Ishikawa (cell line): Measurements from ENCODE around the gene ASAP3.

Experiments used
- CEBPB ChIP-seq: IDR thresholded peaks from 2 replicates; pipeline ENCODE4 v1.6.1; 2012
- CREB1 ChIP-seq: IDR thresholded peaks from 2 replicates; pipeline ENCODE4 v1.6.1; 2012; ENCODE audit warnings: low read depth
- EGR1 ChIP-seq: IDR thresholded peaks from 2 replicates; pipeline ENCODE4 v1.6.1; 2012
- EP300 ChIP-seq: IDR thresholded peaks from 2 replicates; pipeline ENCODE4 v1.6.1; 2012; ENCODE audit warnings: borderline replicate concordance
- FOXM1 ChIP-seq: IDR thresholded peaks from 2 replicates; pipeline ENCODE4 v1.6.1; 2012; ENCODE audit warnings: low read depth, borderline replicate concordance
- NFIC ChIP-seq: IDR thresholded peaks from 2 replicates; pipeline ENCODE4 v1.6.1; 2012
- RAD21 ChIP-seq: IDR thresholded peaks from 2 replicates; pipeline ENCODE4 v1.6.1; 2012; ENCODE audit warnings: low read depth
- TAF1 ChIP-seq: IDR thresholded peaks from 2 replicates; pipeline ENCODE4 v1.6.1; 2012; ENCODE audit warnings: low read depth, mild to moderate bottlenecking
- TCF12 ChIP-seq: IDR thresholded peaks from 2 replicates; pipeline ENCODE4 v1.6.1; 2012; ENCODE audit warnings: low read depth
- TEAD4 ChIP-seq: IDR thresholded peaks from 2 replicates; pipeline ENCODE4 v1.6.1; 2012
- YY1 ChIP-seq: IDR thresholded peaks from 2 replicates; pipeline ENCODE4 v1.6.1; 2012; ENCODE audit warnings: low read depth
- ZBTB7A ChIP-seq: IDR thresholded peaks from 2 replicates; pipeline ENCODE4 v1.6.1; 2012; ENCODE audit warnings: low read depth
- TF ChIP-seq, protein P1 (sequence below): IDR thresholded peaks from 2 replicates; pipeline ENCODE4 v1.6.1; 2012; ENCODE audit warnings: low read depth, mild to moderate bottlenecking
- TF ChIP-seq, protein P2 (sequence below): IDR thresholded peaks from 2 replicates; pipeline ENCODE4 v1.6.1; 2012
- TF ChIP-seq, protein P3 (sequence below): IDR thresholded peaks from 2 replicates; pipeline ENCODE4 v1.6.1; 2012

Gene ASAP3

DNA sequence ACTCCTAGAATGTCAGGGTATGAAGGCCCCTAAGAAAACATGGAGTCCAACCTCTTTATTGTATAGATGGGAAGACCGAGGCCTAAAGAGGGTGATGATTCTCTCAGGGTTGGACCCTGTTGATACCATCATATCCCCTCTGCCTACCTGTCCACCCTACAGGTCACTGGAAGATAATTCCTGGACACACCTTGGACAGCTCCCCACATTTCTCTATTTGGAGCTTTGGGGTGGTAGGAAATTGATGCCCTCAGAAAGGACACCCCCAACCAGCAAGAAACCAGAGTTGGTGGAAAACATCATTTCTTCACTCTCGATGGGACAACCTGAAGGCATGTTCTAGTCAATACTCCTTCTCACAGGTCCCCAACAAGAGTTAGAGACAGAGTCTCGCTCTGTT lies 56.4 kb downstream of the ASAP3 start:
- TF ChIP-seq RAD21 = no peak
- TF ChIP-seq, protein P1, sequence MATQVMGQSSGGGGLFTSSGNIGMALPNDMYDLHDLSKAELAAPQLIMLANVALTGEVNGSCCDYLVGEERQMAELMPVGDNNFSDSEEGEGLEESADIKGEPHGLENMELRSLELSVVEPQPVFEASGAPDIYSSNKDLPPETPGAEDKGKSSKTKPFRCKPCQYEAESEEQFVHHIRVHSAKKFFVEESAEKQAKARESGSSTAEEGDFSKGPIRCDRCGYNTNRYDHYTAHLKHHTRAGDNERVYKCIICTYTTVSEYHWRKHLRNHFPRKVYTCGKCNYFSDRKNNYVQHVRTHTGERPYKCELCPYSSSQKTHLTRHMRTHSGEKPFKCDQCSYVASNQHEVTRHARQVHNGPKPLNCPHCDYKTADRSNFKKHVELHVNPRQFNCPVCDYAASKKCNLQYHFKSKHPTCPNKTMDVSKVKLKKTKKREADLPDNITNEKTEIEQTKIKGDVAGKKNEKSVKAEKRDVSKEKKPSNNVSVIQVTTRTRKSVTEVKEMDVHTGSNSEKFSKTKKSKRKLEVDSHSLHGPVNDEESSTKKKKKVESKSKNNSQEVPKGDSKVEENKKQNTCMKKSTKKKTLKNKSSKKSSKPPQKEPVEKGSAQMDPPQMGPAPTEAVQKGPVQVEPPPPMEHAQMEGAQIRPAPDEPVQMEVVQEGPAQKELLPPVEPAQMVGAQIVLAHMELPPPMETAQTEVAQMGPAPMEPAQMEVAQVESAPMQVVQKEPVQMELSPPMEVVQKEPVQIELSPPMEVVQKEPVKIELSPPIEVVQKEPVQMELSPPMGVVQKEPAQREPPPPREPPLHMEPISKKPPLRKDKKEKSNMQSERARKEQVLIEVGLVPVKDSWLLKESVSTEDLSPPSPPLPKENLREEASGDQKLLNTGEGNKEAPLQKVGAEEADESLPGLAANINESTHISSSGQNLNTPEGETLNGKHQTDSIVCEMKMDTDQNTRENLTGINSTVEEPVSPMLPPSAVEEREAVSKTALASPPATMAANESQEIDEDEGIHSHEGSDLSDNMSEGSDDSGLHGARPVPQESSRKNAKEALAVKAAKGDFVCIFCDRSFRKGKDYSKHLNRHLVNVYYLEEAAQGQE = peak; percentile 75
- no peak for TF ChIP-seq ZBTB7A
- no peak for TF ChIP-seq CREB1

DNA sequence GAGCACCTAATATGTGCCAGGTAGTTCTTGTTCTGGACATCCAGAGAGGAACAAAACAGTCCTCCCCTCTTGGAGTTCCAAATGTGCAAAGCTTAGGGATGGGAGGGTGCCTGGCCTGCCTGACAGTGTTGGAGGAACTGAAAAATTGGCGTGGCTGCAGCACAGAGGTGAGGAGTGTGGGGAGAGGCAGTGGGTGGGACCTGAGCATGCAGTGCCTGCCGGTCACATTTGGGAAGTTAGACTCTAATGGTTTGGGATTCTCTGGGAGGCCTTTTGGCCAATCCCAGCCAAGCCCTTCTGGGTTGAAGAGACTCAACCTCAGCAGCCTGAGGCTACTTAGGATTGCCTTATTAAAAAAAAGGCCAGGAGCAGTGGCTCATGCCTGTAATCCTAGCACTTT lies 57.2 kb downstream of the ASAP3 start:
- TF ChIP-seq, protein P2, sequence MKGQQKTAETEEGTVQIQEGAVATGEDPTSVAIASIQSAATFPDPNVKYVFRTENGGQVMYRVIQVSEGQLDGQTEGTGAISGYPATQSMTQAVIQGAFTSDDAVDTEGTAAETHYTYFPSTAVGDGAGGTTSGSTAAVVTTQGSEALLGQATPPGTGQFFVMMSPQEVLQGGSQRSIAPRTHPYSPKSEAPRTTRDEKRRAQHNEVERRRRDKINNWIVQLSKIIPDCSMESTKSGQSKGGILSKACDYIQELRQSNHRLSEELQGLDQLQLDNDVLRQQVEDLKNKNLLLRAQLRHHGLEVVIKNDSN = no peak
- no peak for TF ChIP-seq TCF12
- TF ChIP-seq YY1 = no peak
- TF ChIP-seq NFIC = no peak

DNA sequence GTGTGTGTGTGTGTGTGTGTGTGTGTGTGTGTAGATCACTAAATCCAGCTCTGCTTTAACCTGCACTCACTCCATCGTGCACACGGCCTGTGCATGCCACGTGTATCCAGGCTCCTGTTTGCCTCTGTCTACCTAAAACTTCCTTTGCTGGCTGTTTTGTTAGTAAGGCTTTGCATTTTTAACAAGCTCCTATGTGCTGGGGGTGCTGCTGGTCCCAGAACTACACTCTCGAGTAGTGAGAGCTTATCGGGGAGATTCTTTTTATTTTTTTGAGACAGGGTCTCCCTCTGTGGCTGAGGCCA lies 58.8 kb downstream of the ASAP3 start:
- TF ChIP-seq TCF12 (no peak), CEBPB (no peak)
- TF ChIP-seq, protein P3, sequence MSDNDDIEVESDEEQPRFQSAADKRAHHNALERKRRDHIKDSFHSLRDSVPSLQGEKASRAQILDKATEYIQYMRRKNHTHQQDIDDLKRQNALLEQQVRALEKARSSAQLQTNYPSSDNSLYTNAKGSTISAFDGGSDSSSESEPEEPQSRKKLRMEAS = peak; percentile 17; the same call in 1 of the 2 replicates

DNA sequence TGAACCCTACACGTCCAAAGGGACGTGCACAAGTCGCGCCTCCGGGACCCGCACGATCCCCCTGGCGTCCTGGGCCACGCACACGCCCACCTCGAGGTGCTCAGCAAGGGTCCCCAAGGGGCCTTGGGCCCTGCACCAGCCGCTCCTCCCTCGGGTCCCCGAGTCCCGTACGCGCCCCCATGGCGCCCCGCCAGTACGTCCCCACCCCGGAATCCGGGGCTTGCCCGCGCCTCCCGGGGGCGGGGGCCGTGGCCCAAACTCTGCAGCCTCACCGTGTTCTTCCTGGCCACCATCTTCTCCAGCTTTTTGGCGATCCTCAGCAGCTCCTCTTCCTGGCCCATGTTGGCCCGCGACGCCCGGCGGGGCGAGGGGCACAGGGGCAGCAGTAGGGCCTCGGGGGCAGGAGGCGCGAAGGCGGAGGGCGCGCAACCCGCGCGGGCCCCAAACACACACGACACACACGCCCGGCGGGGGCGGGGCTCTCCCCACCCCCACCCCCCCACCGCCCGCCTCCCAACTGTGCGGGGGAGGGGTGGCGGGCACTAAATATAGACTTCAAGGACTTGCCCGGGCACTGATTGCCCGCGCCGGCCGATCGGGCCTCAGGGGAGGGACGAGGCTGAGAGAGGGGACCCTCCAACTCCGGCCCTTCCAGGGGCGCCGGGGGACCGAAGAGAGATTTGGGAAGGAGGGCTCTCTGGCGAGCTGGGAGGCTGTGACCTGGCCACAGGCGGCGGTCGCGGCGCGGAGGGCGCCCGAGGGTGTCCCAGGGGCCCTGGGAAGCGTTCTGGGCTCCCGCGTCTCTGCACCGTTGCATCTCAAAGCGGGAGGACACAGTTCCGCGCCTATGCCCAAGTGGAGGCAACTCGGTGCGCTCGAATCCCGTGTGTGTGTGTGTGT lies 59.4 kb downstream of the ASAP3 start, which contains the start of gene TCEA3:
Gene TCEA3 (minus strand): TSS at position 456 of the 900 bp plus-strand sequence. CDS start 115 bp downstream, at position 341.
- TF ChIP-seq, protein P3 = peak; percentile 28; the same call in 1 of the 2 replicates
- no peak for TF ChIP-seq CREB1
- TF ChIP-seq, protein P2 = no peak

DNA sequence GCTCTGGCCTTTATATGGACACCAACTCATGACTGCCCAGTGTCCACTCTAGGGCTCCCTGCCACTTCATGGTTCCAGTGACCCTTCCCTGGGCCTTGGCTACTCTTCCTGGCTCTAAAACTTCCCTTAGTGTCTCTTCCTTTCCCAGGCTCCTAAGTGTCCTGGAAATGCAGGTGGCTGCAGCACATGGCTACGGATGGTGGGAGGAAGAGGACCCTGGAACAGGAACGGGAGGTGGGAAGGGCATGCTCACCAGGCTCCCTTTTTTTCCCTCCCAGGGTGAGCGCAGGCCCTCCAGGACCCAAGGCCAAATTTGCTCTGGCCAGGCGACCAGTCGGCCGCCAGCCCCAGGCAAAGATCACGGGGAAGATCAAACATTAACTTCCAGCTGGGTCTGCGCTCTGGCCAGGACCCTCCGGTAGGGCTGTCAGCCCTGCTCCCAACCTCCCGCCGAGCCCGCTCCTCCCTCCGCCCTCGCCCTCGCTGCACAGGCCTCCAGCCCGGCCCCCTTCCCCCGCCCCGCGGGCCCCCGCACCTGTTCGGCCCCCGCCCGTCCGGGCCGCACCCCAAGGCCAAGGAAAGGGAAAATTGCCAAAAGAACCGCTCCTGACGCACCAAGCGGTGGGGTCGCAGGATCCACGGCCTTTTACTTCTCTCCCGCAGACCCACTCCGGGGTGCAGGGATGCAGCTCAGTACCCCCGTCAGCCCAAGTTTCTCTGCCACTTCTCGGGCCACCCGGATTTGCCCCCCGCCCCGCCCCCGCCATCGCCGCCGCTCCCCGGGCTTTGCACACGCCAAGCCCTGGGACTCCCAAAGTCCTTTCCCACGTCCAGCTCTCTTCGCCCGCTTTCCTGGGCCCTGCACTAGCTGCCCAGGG lies 60.3 kb downstream of the ASAP3 start:
- no peak for TF ChIP-seq TCF12
- no peak; the same call in 1 of the 2 replicates for TF ChIP-seq EGR1
- no peak for TF ChIP-seq CREB1
- TF ChIP-seq, protein P1 = no peak
- TF ChIP-seq, protein P2 = no peak
- TF ChIP-seq EP300 = no peak
- TF ChIP-seq NFIC = no peak

DNA sequence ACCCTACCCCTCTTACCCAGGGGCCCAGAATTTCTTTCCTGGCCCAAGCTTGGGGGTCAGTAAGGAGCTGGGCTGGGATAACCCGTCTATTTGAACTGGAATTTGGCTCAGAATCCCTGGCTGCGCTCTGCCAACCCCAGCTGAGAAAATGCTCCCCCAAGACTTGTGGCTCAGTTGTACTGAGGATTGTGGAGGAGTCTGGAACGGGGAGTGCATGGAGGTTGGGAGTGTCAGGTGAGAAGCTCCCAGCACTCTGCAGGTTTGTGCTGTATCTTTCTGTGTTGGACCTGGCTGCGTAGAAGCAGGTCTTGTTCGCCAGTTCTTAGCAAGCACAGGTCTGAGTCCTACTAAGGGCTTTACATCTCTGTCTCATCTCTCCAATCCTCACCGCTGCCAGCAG lies 61.0 kb downstream of the ASAP3 start:
- TF ChIP-seq ZBTB7A (no peak), YY1 (no peak), EGR1 (no peak), RAD21 (no peak), CREB1 (no peak), CEBPB (no peak), TAF1 (no peak), EP300 (no peak), FOXM1 (no peak), TEAD4 (no peak), TCF12 (no peak), NFIC (no peak)
- TF ChIP-seq, protein P2 = no peak
- TF ChIP-seq, protein P1 = no peak
- TF ChIP-seq, protein P3 = no peak
